Measurements from ENCODE around the gene UMODL1. TPM values are rescaled to one million over a fixed set of nuclear protein-coding genes. Genes with fewer than 3 reads are reported as not detected.

Gene UMODL1
- total and polyA plus RNA-seq, 2 of the 13 experiments (the other 11 are each of a cell fraction or from before 2014, with no cell fraction given): not detected

DNA sequence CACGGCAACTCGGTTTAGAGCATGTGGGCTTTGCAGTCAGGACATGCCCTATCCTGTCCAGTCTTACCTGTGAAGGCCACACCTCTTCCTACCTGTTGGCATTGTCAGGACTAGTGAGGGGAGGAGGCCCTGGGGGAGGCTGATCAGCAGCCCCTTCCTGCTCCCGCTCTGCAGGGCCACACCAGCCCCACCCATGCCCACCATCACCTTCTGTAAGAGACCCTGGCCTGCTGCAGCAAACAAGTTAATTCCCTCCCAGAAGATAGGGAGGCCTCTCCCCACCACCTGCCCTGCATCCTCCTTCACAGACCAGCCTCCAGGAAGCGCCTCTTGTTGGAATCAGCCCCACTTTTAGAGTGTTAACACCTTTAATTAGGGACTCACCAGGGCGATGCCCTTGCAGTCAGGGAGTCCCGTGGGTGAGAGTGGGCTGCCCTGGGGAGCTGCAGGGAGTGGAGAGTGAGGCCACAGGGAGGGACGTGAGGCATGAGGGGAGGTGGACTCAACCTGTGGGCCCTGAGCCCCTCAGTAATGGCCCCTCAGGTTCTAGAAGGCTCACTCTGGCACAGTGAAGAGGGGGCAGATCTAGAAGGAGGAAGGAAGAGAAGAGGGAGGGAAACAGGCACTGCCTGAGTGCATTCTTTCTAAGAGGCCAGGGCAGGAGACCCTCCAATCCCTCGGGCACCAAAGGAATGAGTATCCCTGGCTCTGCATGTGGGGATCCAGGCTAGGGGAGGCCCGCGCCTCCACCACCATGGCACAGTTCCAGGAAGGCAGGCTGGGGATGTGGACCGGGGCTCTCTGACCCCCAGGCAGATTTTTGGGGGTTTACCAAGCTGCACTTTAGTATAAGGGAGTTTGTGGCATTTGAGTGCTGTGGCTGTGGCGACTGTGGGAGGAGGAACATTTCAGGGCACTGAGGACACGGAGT lies 8.2 kb downstream of the UMODL1 start:
- H3K27me3 ChIP-seq (ENCODE audit: control insufficient read depth in 1 of 2, insufficient read depth in 2 of 2, low read length in 2 of 2): peaks cover 12 to 52% of the 10 kb centered on the region in 2 experiments; a peak in 4 of 5 replicates
- CTCF ChIA-PET (ENCODE audit: low intra/inter-chr PET ratio, low total read pairs): no interaction called here
- DNase-seq (ENCODE audit: low spot score): no peak
- H2AFZ ChIP-seq (ENCODE audit: low read length): no peak overlapping the region
- WGBS (ENCODE audit: low lambda C conversion rate): 12% methylated on average over 7 of the region's 13 CpGs
- POLR2A ChIA-PET: no interaction called here
- TF ChIP-seq, protein P1, sequence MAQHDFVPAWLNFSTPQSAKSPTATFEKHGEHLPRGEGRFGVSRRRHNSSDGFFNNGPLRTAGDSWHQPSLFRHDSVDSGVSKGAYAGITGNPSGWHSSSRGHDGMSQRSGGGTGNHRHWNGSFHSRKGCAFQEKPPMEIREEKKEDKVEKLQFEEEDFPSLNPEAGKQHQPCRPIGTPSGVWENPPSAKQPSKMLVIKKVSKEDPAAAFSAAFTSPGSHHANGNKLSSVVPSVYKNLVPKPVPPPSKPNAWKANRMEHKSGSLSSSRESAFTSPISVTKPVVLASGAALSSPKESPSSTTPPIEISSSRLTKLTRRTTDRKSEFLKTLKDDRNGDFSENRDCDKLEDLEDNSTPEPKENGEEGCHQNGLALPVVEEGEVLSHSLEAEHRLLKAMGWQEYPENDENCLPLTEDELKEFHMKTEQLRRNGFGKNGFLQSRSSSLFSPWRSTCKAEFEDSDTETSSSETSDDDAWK (CRISPR knock-in tag; IDR thresholded peaks at IDR 0.05): no peak
- TF ChIP-seq MAFG (CRISPR knock-in tag; IDR thresholded peaks at IDR 0.05) (no peak), CHD4 (IDR thresholded peaks at IDR 0.05; ENCODE audit: borderline replicate concordance, low read length) (no peak), MAFK (conservative IDR thresholded peaks at IDR 0.05 in 1 of 2, IDR thresholded peaks at IDR 0.05 in 1 of 2; ENCODE audit: low read length in 2 of 2) (no peak), ZNF614 (CRISPR knock-in tag; IDR thresholded peaks at IDR 0.05; ENCODE audit: borderline replicate concordance) (no peak), NFKB2 (CRISPR knock-in tag; IDR thresholded peaks at IDR 0.05; ENCODE audit: borderline replicate concordance) (no peak)
- TF ChIP-seq, protein P2, sequence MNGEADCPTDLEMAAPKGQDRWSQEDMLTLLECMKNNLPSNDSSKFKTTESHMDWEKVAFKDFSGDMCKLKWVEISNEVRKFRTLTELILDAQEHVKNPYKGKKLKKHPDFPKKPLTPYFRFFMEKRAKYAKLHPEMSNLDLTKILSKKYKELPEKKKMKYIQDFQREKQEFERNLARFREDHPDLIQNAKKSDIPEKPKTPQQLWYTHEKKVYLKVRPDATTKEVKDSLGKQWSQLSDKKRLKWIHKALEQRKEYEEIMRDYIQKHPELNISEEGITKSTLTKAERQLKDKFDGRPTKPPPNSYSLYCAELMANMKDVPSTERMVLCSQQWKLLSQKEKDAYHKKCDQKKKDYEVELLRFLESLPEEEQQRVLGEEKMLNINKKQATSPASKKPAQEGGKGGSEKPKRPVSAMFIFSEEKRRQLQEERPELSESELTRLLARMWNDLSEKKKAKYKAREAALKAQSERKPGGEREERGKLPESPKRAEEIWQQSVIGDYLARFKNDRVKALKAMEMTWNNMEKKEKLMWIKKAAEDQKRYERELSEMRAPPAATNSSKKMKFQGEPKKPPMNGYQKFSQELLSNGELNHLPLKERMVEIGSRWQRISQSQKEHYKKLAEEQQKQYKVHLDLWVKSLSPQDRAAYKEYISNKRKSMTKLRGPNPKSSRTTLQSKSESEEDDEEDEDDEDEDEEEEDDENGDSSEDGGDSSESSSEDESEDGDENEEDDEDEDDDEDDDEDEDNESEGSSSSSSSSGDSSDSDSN (CRISPR knock-in tag; IDR thresholded peaks at IDR 0.05): no peak
- TF ChIP-seq, protein P3, sequence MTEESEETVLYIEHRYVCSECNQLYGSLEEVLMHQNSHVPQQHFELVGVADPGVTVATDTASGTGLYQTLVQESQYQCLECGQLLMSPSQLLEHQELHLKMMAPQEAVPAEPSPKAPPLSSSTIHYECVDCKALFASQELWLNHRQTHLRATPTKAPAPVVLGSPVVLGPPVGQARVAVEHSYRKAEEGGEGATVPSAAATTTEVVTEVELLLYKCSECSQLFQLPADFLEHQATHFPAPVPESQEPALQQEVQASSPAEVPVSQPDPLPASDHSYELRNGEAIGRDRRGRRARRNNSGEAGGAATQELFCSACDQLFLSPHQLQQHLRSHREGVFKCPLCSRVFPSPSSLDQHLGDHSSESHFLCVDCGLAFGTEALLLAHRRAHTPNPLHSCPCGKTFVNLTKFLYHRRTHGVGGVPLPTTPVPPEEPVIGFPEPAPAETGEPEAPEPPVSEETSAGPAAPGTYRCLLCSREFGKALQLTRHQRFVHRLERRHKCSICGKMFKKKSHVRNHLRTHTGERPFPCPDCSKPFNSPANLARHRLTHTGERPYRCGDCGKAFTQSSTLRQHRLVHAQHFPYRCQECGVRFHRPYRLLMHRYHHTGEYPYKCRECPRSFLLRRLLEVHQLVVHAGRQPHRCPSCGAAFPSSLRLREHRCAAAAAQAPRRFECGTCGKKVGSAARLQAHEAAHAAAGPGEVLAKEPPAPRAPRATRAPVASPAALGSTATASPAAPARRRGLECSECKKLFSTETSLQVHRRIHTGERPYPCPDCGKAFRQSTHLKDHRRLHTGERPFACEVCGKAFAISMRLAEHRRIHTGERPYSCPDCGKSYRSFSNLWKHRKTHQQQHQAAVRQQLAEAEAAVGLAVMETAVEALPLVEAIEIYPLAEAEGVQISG (CRISPR knock-in tag; IDR thresholded peaks at IDR 0.05): no peak
- TF ChIP-seq, protein P4, sequence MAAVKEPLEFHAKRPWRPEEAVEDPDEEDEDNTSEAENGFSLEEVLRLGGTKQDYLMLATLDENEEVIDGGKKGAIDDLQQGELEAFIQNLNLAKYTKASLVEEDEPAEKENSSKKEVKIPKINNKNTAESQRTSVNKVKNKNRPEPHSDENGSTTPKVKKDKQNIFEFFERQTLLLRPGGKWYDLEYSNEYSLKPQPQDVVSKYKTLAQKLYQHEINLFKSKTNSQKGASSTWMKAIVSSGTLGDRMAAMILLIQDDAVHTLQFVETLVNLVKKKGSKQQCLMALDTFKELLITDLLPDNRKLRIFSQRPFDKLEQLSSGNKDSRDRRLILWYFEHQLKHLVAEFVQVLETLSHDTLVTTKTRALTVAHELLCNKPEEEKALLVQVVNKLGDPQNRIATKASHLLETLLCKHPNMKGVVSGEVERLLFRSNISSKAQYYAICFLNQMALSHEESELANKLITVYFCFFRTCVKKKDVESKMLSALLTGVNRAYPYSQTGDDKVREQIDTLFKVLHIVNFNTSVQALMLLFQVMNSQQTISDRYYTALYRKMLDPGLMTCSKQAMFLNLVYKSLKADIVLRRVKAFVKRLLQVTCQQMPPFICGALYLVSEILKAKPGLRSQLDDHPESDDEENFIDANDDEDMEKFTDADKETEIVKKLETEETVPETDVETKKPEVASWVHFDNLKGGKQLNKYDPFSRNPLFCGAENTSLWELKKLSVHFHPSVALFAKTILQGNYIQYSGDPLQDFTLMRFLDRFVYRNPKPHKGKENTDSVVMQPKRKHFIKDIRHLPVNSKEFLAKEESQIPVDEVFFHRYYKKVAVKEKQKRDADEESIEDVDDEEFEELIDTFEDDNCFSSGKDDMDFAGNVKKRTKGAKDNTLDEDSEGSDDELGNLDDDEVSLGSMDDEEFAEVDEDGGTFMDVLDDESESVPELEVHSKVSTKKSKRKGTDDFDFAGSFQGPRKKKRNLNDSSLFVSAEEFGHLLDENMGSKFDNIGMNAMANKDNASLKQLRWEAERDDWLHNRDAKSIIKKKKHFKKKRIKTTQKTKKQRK (IDR thresholded peaks at IDR 0.05; ENCODE audit: low read length): no peak
- TF ChIP-seq, protein P5, sequence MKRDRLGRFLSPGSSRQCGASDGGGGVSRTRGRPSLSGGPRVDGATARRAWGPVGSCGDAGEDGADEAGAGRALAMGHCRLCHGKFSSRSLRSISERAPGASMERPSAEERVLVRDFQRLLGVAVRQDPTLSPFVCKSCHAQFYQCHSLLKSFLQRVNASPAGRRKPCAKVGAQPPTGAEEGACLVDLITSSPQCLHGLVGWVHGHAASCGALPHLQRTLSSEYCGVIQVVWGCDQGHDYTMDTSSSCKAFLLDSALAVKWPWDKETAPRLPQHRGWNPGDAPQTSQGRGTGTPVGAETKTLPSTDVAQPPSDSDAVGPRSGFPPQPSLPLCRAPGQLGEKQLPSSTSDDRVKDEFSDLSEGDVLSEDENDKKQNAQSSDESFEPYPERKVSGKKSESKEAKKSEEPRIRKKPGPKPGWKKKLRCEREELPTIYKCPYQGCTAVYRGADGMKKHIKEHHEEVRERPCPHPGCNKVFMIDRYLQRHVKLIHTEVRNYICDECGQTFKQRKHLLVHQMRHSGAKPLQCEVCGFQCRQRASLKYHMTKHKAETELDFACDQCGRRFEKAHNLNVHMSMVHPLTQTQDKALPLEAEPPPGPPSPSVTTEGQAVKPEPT (CRISPR knock-in tag; IDR thresholded peaks at IDR 0.05; ENCODE audit: low read depth): no peak
- no peak for FAIRE-seq
- no peaks in the 10 kb centered on the region for H3K4me1 ChIP-seq (ENCODE audit: insufficient read depth, low read length)
- no peak overlapping the region for H3K4me2 ChIP-seq (ENCODE audit: low read depth, low read length)
- no peaks in the 10 kb centered on the region for H3K36me3 ChIP-seq (replicated peaks in 1 of 2; ENCODE audit: control insufficient read depth in 1 of 2, insufficient read depth in 2 of 2, low read length in 2 of 2)
- H3K4me3 ChIP-seq (replicated peaks in 1 of 3; ENCODE audit: insufficient read depth in 1 of 3, low read depth in 2 of 3, low read length in 3 of 3): no peak overlapping the region
- intact Hi-C loops (cut with micrococcal nuclease; ENCODE audit: unreplicated experiment): no loop called here
- no peaks in the 10 kb centered on the region for H3K79me2 ChIP-seq (ENCODE audit: insufficient read depth, low read length)
- BruUV-seq (replicated peaks): no TSS peak
- H3K27ac ChIP-seq (ENCODE audit: extremely low read length, insufficient read depth, low read length): no peak overlapping the region
- no peak for ATAC-seq
- in situ Hi-C loops (cut with HindIII; ENCODE audit: extremely low pct_ligation_motif_present, low pct_unique_long_range_greater_than_20kb): no loop called here
- H3K9ac ChIP-seq (ENCODE audit: insufficient read depth, low read depth, low read length): no peak overlapping the region
- no peaks in the 10 kb centered on the region for H3K9me3 ChIP-seq (ENCODE audit: low read length)
- no peaks in the 10 kb centered on the region for H4K20me1 ChIP-seq (ENCODE audit: insufficient read depth, low read length)
